GM12892 (cell line): ENCODE results near the gene IL17RD.

Experiments
- POLR2A ChIP-seq: IDR thresholded peaks from 2 replicates; pipeline ENCODE4 v1.6.1; 2011; ENCODE audit warnings: low read depth, low read length, control low read depth
- POLR2AphosphoS5 ChIP-seq: IDR thresholded peaks from 2 replicates; pipeline ENCODE4 v1.6.1; 2011; ENCODE audit warnings: low read depth, low read length, control low read depth
- TAF1 ChIP-seq: IDR thresholded peaks from 2 replicates; pipeline ENCODE4 v1.6.1; 2011; ENCODE audit warnings: low read depth, mild to moderate bottlenecking, control low read depth, low read length, borderline replicate concordance

- TF ChIP-seq POLR2A (no peak), POLR2AphosphoS5 (no peak), TAF1 (no peak)
These were observed 32.0 kb downstream of the IL17RD start for GRCh38 chr3:57133157-57133556.
